Lower leg skin (tissue), 3 donors: ENCODE data around the gene GNB1L.

ENCODE experiments used
- POLR2A ChIP-seq, 2 donors: fragments of 450-650 bp; IDR thresholded peaks; one replicate each; pipeline ENCODE4 v1.6.1; 2016 to 2017; ENCODE audit warnings: antibody characterized with exemption in 2 of 2, mild to moderate bottlenecking in 1 of 2, moderate library complexity in 1 of 2
- TF ChIP-seq, protein P1 (sequence below), 3 donors: fragments of 450-650 bp; IDR thresholded peaks; one replicate each; pipeline ENCODE4 v1.5.1; 2016; ENCODE audit warnings: antibody characterized with exemption in 3 of 3, mild to moderate bottlenecking in 3 of 3, moderate library complexity in 2 of 3

- TF ChIP-seq, protein P1, sequence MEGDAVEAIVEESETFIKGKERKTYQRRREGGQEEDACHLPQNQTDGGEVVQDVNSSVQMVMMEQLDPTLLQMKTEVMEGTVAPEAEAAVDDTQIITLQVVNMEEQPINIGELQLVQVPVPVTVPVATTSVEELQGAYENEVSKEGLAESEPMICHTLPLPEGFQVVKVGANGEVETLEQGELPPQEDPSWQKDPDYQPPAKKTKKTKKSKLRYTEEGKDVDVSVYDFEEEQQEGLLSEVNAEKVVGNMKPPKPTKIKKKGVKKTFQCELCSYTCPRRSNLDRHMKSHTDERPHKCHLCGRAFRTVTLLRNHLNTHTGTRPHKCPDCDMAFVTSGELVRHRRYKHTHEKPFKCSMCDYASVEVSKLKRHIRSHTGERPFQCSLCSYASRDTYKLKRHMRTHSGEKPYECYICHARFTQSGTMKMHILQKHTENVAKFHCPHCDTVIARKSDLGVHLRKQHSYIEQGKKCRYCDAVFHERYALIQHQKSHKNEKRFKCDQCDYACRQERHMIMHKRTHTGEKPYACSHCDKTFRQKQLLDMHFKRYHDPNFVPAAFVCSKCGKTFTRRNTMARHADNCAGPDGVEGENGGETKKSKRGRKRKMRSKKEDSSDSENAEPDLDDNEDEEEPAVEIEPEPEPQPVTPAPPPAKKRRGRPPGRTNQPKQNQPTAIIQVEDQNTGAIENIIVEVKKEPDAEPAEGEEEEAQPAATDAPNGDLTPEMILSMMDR (IDR thresholded peaks at IDR 0.05), result no peak
- no peak for TF ChIP-seq POLR2A (IDR thresholded peaks at IDR 0.05)
These were observed 38.1 kb downstream of the GNB1L start for GRCh38 chr22:19816372-19817119.
